SU-DHL-6 (cell line): ENCODE data around the gene ZNF69.

Source experiments
- CTCF ChIP-seq: fragments of 200-600 bp; sonication (generic); IDR thresholded peaks from one replicate; pipeline ENCODE4 v1.5.1; 2017; ENCODE audit warnings: antibody characterized with exemption, mild to moderate bottlenecking, low read length, moderate library complexity; ENCODE audit not compliant: insufficient read depth, poor library complexity, severe bottlenecking
- EZH2phosphoT487 ChIP-seq: fragments of 200-600 bp; sonication (generic), shearing (Covaris generic); conservative IDR thresholded peaks from 2 replicates; pipeline ENCODE4 v1.6.1; 2018; ENCODE audit warnings: mild to moderate bottlenecking, antibody characterized with exemption, low read length, moderate library complexity, mixed read lengths

GRCh38 chr19:11950312-11950711 lies 62.7 kb downstream of the ZNF69 start:
- no peak for TF ChIP-seq CTCF
- TF ChIP-seq EZH2phosphoT487 = no peak
